Measurements from ENCODE around the gene KIRREL1. TPM values are rescaled to one million over a fixed set of nuclear protein-coding genes. Genes with fewer than 3 reads are reported as not detected.

Gene KIRREL1
- total RNA-seq, 1 experiment from 2014 or later, result 42.4 TPM

- TF ChIP-seq ZNF425 (CRISPR knock-in tag; conservative IDR thresholded peaks at IDR 0.05) (no peak), CTCF (IDR thresholded peaks at IDR 0.05) (no peak), IRF2 (CRISPR knock-in tag; IDR thresholded peaks at IDR 0.05; ENCODE audit: borderline replicate concordance, low read depth) (no peak)
These were observed 45.9 kb downstream of the KIRREL1 start (continued) for GRCh38 chr1:158039380-158039779.

DNA sequence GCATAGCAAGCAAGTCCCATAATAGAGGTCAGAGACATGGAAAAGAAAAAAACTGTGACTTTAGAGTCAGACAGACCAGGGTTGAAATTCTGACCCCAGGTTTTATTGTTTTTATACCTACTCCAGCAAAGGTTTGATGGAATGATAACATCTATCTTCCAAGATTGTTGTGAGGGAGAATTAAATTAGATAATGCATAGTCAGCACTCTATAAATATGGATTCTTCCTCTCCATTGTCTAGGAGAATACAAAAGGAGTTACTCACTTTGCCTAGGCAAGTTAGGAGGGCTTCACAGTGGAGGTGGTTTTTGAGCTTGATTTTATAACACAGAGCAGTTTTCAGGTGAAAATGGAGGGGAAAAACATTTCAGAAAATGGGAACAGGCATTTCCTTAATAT, 46.9 kb downstream of the KIRREL1 start:
- no peak for TF ChIP-seq GRHL2 (CRISPR knock-in tag; IDR thresholded peaks at IDR 0.05; ENCODE audit: insufficient replicate concordance, severe bottlenecking)
- TF ChIP-seq, protein P1, sequence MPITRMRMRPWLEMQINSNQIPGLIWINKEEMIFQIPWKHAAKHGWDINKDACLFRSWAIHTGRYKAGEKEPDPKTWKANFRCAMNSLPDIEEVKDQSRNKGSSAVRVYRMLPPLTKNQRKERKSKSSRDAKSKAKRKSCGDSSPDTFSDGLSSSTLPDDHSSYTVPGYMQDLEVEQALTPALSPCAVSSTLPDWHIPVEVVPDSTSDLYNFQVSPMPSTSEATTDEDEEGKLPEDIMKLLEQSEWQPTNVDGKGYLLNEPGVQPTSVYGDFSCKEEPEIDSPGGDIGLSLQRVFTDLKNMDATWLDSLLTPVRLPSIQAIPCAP (CRISPR knock-in tag; IDR thresholded peaks at IDR 0.05), result no peak
- TF ChIP-seq RELA (CRISPR knock-in tag; IDR thresholded peaks at IDR 0.05; ENCODE audit: borderline replicate concordance), result no peak
- no peak for TF ChIP-seq FOXJ3 (CRISPR knock-in tag; IDR thresholded peaks at IDR 0.05; ENCODE audit: borderline replicate concordance)
- TF ChIP-seq SP1 (CRISPR knock-in tag; conservative IDR thresholded peaks at IDR 0.05), result no peak
- no peak for TF ChIP-seq E2F1 (CRISPR knock-in tag; IDR thresholded peaks at IDR 0.05)
- TF ChIP-seq ZNF532 (CRISPR knock-in tag; IDR thresholded peaks at IDR 0.05; ENCODE audit: borderline replicate concordance), result no peak
- TF ChIP-seq, protein P2, sequence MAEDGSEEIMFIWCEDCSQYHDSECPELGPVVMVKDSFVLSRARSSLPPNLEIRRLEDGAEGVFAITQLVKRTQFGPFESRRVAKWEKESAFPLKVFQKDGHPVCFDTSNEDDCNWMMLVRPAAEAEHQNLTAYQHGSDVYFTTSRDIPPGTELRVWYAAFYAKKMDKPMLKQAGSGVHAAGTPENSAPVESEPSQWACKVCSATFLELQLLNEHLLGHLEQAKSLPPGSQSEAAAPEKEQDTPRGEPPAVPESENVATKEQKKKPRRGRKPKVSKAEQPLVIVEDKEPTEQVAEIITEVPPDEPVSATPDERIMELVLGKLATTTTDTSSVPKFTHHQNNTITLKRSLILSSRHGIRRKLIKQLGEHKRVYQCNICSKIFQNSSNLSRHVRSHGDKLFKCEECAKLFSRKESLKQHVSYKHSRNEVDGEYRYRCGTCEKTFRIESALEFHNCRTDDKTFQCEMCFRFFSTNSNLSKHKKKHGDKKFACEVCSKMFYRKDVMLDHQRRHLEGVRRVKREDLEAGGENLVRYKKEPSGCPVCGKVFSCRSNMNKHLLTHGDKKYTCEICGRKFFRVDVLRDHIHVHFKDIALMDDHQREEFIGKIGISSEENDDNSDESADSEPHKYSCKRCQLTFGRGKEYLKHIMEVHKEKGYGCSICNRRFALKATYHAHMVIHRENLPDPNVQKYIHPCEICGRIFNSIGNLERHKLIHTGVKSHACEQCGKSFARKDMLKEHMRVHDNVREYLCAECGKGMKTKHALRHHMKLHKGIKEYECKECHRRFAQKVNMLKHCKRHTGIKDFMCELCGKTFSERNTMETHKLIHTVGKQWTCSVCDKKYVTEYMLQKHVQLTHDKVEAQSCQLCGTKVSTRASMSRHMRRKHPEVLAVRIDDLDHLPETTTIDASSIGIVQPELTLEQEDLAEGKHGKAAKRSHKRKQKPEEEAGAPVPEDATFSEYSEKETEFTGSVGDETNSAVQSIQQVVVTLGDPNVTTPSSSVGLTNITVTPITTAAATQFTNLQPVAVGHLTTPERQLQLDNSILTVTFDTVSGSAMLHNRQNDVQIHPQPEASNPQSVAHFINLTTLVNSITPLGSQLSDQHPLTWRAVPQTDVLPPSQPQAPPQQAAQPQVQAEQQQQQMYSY (CRISPR knock-in tag; IDR thresholded peaks at IDR 0.05), result no peak
- no peak for TF ChIP-seq SOX15 (CRISPR knock-in tag; IDR thresholded peaks at IDR 0.05)
- no peak for TF ChIP-seq ZNF232 (CRISPR knock-in tag; IDR thresholded peaks at IDR 0.05)
- TF ChIP-seq KAT7 (CRISPR knock-in tag; IDR thresholded peaks at IDR 0.05; ENCODE audit: borderline replicate concordance), result no peak
- no peak for TF ChIP-seq ETV6 (CRISPR knock-in tag; IDR thresholded peaks at IDR 0.05)
- no peak for TF ChIP-seq CREM (CRISPR knock-in tag; IDR thresholded peaks at IDR 0.05)
- no peak for TF ChIP-seq FOXP1 (CRISPR knock-in tag; IDR thresholded peaks at IDR 0.05; ENCODE audit: borderline replicate concordance)
- no peak for TF ChIP-seq TCF7 (CRISPR knock-in tag; IDR thresholded peaks at IDR 0.05; ENCODE audit: low read depth)
- TF ChIP-seq, protein P3, sequence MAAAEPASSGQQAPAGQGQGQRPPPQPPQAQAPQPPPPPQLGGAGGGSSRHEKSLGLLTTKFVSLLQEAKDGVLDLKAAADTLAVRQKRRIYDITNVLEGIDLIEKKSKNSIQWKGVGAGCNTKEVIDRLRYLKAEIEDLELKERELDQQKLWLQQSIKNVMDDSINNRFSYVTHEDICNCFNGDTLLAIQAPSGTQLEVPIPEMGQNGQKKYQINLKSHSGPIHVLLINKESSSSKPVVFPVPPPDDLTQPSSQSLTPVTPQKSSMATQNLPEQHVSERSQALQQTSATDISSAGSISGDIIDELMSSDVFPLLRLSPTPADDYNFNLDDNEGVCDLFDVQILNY (CRISPR knock-in tag; IDR thresholded peaks at IDR 0.05), result no peak
- no peak for TF ChIP-seq ZNF671 (CRISPR knock-in tag; IDR thresholded peaks at IDR 0.05)
- no peak for TF ChIP-seq NFYB (CRISPR knock-in tag; conservative IDR thresholded peaks at IDR 0.05; ENCODE audit: low read depth)
- no peak for ATAC-seq
- ChIA-PET CTCF (interaction anchor here (0.6 to 4.6 kb wide), 4 partner anchors 48 to 993 kb away, joined by 3 to 70 read pairs (median 6); partner anchors contain the start of gene KIRREL1), POLR2A (no interaction called here)
- Mint-ChIP-seq H3K4me1 (peaks cover 55% of the 10 kb centered on the region), H3K36me3 (no peaks in the 10 kb centered on the region), H3K27me3 (ENCODE audit: low read depth) (no peaks in the 10 kb centered on the region), H3K9me3 (no peaks in the 10 kb centered on the region), H3K4me3 (no peak overlapping the region), H3K27ac (no peak overlapping the region)
- DNase-seq (ENCODE audit: low spot score), result no peak

Measured in WTC11 (cell line).